ENCODE data around the gene SIPA1. TPM values are rescaled to one million over a fixed set of nuclear protein-coding genes. Genes with fewer than 3 reads are reported as not detected.

Gene SIPA1
- total and polyA plus RNA-seq, 2 of the 8 experiments (the other 6 are each of a cell fraction or from before 2014, with no cell fraction given), result 35.3 to 72.2 TPM

GRCh38 chr11:65624931-65625627, 12.8 kb upstream of the SIPA1 start:
- FAIRE-seq, result no peak
- H3K56ac ChIP-seq (replicated peaks; ENCODE audit: insufficient read length, low read depth, low read length), result no peak overlapping the region
- TF ChIP-seq RFX5 (IDR thresholded peaks at IDR 0.05; ENCODE audit: borderline replicate concordance, low read depth, low read length), result no peak
- TF ChIP-seq BACH1 (IDR thresholded peaks at IDR 0.05; ENCODE audit: low read length), result no peak
- no peak for TF ChIP-seq BRCA1 (IDR thresholded peaks at IDR 0.05; ENCODE audit: low read depth, low read length)
- no peak for TF ChIP-seq KDM4A (IDR thresholded peaks at IDR 0.05; ENCODE audit: low read depth, low read length, severe bottlenecking)
- TF ChIP-seq, protein P1, sequence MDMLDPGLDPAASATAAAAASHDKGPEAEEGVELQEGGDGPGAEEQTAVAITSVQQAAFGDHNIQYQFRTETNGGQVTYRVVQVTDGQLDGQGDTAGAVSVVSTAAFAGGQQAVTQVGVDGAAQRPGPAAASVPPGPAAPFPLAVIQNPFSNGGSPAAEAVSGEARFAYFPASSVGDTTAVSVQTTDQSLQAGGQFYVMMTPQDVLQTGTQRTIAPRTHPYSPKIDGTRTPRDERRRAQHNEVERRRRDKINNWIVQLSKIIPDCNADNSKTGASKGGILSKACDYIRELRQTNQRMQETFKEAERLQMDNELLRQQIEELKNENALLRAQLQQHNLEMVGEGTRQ (IDR thresholded peaks at IDR 0.05; ENCODE audit: low read length), result no peak
- no peak for TF ChIP-seq ATF2 (IDR thresholded peaks at IDR 0.05; ENCODE audit: low read length)
- no peak for TF ChIP-seq CEBPB (IDR thresholded peaks at IDR 0.05; ENCODE audit: low read depth, low read length)
- TF ChIP-seq SIN3A (conservative IDR thresholded peaks at IDR 0.05 in 1 of 2, IDR thresholded peaks at IDR 0.05 in 1 of 2; ENCODE audit: low read depth in 1 of 2, low read length in 2 of 2), result no peak
- TF ChIP-seq CHD1 (IDR thresholded peaks at IDR 0.05; ENCODE audit: low read depth, low read length), result no peak
- TF ChIP-seq POLR2A (IDR thresholded peaks at IDR 0.05; ENCODE audit: control extremely low read depth in 1 of 2, low read depth in 2 of 2, low read length in 2 of 2), result no peak

More at GRCh38 chr11:65624931-65625627, 12.8 kb upstream of the SIPA1 start:
- Histone ChIP-seq H2AK5ac (ENCODE audit: low read depth, low read length) (no peak overlapping the region), H2AFZ (ENCODE audit: low read length) (no peak overlapping the region), H2BK120ac (replicated peaks; ENCODE audit: low read depth, low read length) (no peak overlapping the region), H4K20me1 (replicated peaks in 1 of 2; ENCODE audit: control insufficient read depth in 1 of 2, insufficient read depth in 2 of 2, low read length in 2 of 2) (peaks cover 0 to 38% of the 10 kb centered on the region in 2 experiments), H3K9me3 (ENCODE audit: insufficient read depth in 2 of 2, low read depth in 1 of 2, low read length in 1 of 2) (no peaks in the 10 kb centered on the region), H3K36me3 (ENCODE audit: control insufficient read depth in 2 of 4, insufficient read depth in 4 of 4, low read length in 3 of 4) (peaks cover 27 to 53% (median 40%) of the 10 kb centered on the region in 4 experiments; a peak in 7 of 8 replicates), H2BK15ac (ENCODE audit: low read length) (no peak overlapping the region), H3K4ac (replicated peaks; ENCODE audit: insufficient read length, low read depth, low read length) (no peak overlapping the region), H3K9ac (replicated peaks in 1 of 4; ENCODE audit: extremely low read depth in 1 of 4, low read depth in 3 of 4, low read length in 3 of 4) (no peak overlapping the region), H2BK5ac (ENCODE audit: low read depth, low read length) (no peak overlapping the region), H3K79me2 (ENCODE audit: control insufficient read depth in 1 of 2, insufficient read depth in 2 of 2, low read length in 2 of 2) (no peaks in the 10 kb centered on the region), H3K27ac (ENCODE audit: low read depth, low read length) (no peak overlapping the region), H3K4me3 (ENCODE audit: extremely low read depth in 1 of 4, insufficient read depth in 2 of 4, low read depth in 3 of 4, low read length in 4 of 4) (no peak overlapping the region), H2BK20ac (ENCODE audit: low read length) (no peak overlapping the region), H3K27me3 (replicated peaks in 1 of 4; ENCODE audit: control insufficient read depth in 3 of 4, extremely low read depth in 1 of 4, insufficient read depth in 3 of 4, low read length in 3 of 4) (no peaks in the 10 kb centered on the region), H2BK12ac (ENCODE audit: low read depth, low read length) (no peak overlapping the region), H3K23me2 (ENCODE audit: low read depth, low read length) (no peaks in the 10 kb centered on the region), H3K4me1 (replicated peaks in 1 of 4; ENCODE audit: control insufficient read depth in 3 of 4, insufficient read depth in 4 of 4, low read length in 3 of 4) (no peaks in the 10 kb centered on the region), H4K5ac (ENCODE audit: insufficient read length, low read depth, low read length) (no peak overlapping the region), H3K79me1 (ENCODE audit: low read depth, low read length) (no peaks in the 10 kb centered on the region; the same call in 1 of the 2 replicates), H4K91ac (replicated peaks; ENCODE audit: insufficient read length, low read length) (no peak overlapping the region), H3K18ac (ENCODE audit: extremely low read depth, low read length) (no peak overlapping the region), H3K4me2 (ENCODE audit: insufficient read depth in 1 of 2, low read depth in 2 of 2, low read length in 2 of 2) (no peak overlapping the region), H3K23ac (ENCODE audit: insufficient read length) (no peak overlapping the region), H4K8ac (ENCODE audit: extremely low read depth, insufficient read depth, low read length) (no peak overlapping the region), H3K14ac (ENCODE audit: insufficient read length) (no peak overlapping the region)
- no peak for DNase-seq (ENCODE audit: low read depth in 1 of 2, low spot score in 2 of 2)
- ChIA-PET CTCF (ENCODE audit: partially characterized antibody) (interaction anchor here (0.6 to 3.0 kb wide), 18 partner anchors 10 to 351 kb away, joined by 3 to 14 read pairs (median 3); partner anchors contain the start of gene SIPA1), POLR2A (ENCODE audit: partially characterized antibody) (interaction anchor here (1.1 to 4.1 kb wide), 7 partner anchors 7 to 37 kb away, joined by 3 to 40 read pairs (median 6); partner anchors contain the start of genes PCNX3 and SIPA1)
- WGBS, 2 experiments (ENCODE audit: extremely low coverage in 1 of 2, insufficient coverage in 1 of 2, insufficient read length in 1 of 2, insufficient replicate concordance in 2 of 2, low coverage in 1 of 2, low lambda C conversion rate in 2 of 2, missing lambda C conversion rate in 1 of 2), result 88% methylated on average over 28 of the region's 30 CpGs; no CpG with 5 or more reads in 1 of the 2 experiments

All from H1 (cell line).